B cell (primary cell): ENCODE data around the gene DLK1.

ENCODE experiments used
- CTCF ChIP-seq: fragments of 200-600 bp; IDR thresholded peaks from one replicate; pipeline ENCODE4 v1.8.0; 2022; ENCODE audit warnings: antibody characterized with exemption, mild to moderate bottlenecking
- EZH2 ChIP-seq: IDR thresholded peaks from 2 replicates; pipeline ENCODE4 v1.6.1; 2012; ENCODE audit warnings: borderline replicate concordance, low read depth, mild to moderate bottlenecking, moderate library complexity, low read length; ENCODE audit not compliant: insufficient read depth, poor library complexity, severe bottlenecking

- TF ChIP-seq CTCF (no peak), EZH2 (no peak)
Observed at GRCh38 chr14:100755649-100756048, 29.0 kb downstream of the DLK1 start.
